Colonic mucosa (tissue), 4 donors: Measurements from ENCODE around the gene COL23A1. TPM values are rescaled to one million over a fixed set of nuclear protein-coding genes. Genes with fewer than 3 reads are reported as not detected.

Experiments used
- DNase-seq: peaks from one replicate; pipeline ENCODE4 v3.0.0-alpha.2; 2020
- H3K27ac ChIP-seq: fragments of 200-600 bp; one replicate; pipeline ENCODE4 v1.8.0; 2021
- H3K27me3 ChIP-seq: fragments of 200-600 bp; one replicate; pipeline ENCODE4 v1.8.0; 2021
- H3K36me3 ChIP-seq: fragments of 200-600 bp; one replicate; pipeline ENCODE4 v1.8.0; 2021
- H3K4me1 ChIP-seq: fragments of 200-600 bp; one replicate; pipeline ENCODE4 v1.8.0; 2021; ENCODE audit warnings: mild to moderate bottlenecking
- H3K4me3 ChIP-seq: fragments of 200-600 bp; one replicate; pipeline ENCODE4 v1.8.0; 2021
- H3K9ac ChIP-seq, 2 donors: one replicate each; pipeline ENCODE4 v1.7.0; 2013; ENCODE audit warnings: control low read depth in 2 of 2, low read depth in 2 of 2, low read length in 2 of 2
- H3K9me3 ChIP-seq: fragments of 200-600 bp; one replicate; pipeline ENCODE4 v1.8.0; 2021
- intact Hi-C: fragments of 100-400 bp; cut with DNase I; formaldehyde crosslinking; loops from one replicate; pipeline ENCODE4 v1.14.1; 2022
- total RNA-seq, 2 donors: library from RNA; stranded (reverse); fragmentation: NEBNext Ultra II Directional in 1 of 2; extraction: Animal tissue kit (Norgen Biotek cat#: 25700) in 1 of 2; gene quantifications; one replicate each; pipeline ENCODE4 v1.2.1, GENCODE V29; 2021
- TF ChIP-seq, protein P1 (sequence below): fragments of 200-600 bp; IDR thresholded peaks from one replicate; pipeline ENCODE4 v1.8.0; 2022; ENCODE audit warnings: antibody characterized with exemption, mild to moderate bottlenecking
- donor health status: healthy.
- donor health status: DM: no; HTN: no; CAD: no.
- donor health status: DM: no; HTN: no; CAD: no.

Gene COL23A1
- total RNA-seq, 2 donors from 2014 or later: 0.37 to 0.49 TPM

DNA sequence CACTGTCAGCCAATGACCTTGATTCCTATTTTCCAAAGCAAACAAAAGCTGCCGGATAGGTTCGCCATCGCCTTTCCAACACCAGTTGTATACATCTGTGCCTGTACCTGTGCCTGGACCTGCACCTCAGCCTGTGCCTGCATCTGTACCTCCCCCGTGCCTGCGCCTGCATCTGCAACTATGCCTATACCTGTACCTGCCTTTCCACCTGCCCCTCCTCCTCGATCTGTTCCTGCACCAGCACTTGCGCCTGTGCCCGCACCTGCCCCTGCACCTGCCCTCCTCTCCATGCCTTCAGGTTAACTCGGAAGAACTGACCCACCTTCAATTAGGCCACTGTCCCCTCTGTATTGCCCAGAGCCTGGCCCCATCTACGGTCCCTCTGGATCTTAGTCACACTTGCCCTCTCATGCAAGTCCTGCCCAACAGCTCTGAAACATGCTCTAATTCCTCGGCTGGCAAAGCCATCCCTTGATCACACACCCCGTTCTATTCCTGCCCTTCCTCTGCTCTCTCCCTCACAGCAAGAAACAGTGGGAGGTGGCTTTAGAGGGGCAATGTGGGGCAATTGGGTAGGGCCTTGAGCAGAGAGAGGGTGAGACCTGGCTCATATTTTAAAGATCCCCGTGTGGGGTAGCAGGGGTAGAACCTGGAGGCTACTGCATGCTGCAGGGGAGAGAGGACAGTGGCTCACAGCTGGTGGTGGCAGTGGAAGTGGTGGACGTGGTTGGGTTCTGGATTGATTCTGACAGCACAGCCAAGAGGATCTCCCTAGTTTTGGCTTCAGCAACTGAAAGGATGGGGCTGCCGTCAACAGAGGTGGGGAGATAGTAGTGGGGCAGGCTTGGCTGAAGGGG, 298.0 kb downstream of the COL23A1 start:
- H3K9ac ChIP-seq: no peak overlapping the region
- H3K27me3 ChIP-seq: no peaks in the 10 kb centered on the region
- TF ChIP-seq, protein P1, sequence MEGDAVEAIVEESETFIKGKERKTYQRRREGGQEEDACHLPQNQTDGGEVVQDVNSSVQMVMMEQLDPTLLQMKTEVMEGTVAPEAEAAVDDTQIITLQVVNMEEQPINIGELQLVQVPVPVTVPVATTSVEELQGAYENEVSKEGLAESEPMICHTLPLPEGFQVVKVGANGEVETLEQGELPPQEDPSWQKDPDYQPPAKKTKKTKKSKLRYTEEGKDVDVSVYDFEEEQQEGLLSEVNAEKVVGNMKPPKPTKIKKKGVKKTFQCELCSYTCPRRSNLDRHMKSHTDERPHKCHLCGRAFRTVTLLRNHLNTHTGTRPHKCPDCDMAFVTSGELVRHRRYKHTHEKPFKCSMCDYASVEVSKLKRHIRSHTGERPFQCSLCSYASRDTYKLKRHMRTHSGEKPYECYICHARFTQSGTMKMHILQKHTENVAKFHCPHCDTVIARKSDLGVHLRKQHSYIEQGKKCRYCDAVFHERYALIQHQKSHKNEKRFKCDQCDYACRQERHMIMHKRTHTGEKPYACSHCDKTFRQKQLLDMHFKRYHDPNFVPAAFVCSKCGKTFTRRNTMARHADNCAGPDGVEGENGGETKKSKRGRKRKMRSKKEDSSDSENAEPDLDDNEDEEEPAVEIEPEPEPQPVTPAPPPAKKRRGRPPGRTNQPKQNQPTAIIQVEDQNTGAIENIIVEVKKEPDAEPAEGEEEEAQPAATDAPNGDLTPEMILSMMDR: no peak
- H3K36me3 ChIP-seq: no peaks in the 10 kb centered on the region
- intact Hi-C loops: no loop called here
- H3K4me1 ChIP-seq: no peaks in the 10 kb centered on the region
- no peak overlapping the region for H3K27ac ChIP-seq
- H3K4me3 ChIP-seq: no peak overlapping the region
- no peak for DNase-seq
- no peaks in the 10 kb centered on the region for H3K9me3 ChIP-seq

DNA sequence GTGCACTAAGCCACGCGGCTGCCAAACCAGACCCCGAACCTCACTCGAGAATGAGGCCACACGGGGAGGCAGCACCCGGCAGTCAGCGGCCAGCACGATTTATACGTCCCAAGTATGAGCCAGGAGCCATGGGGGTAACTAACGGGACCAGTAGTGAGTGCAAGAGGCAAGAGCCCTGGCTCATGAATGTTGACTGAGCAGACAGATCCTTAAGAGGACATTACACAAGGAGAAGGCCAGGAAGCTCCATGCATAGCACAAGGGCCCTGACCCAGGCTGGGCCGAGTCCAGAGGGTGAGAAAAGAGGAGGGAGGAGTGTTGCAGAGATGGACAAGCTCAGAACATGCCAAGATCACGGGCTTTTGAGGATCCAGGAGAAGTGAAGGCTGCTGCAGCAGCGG, 299.0 kb downstream of the COL23A1 start:
- Histone ChIP-seq H3K27ac (no peak overlapping the region), H3K4me3 (no peak overlapping the region), H3K9me3 (no peaks in the 10 kb centered on the region), H3K36me3 (no peaks in the 10 kb centered on the region), H3K27me3 (no peaks in the 10 kb centered on the region), H3K9ac (no peak overlapping the region), H3K4me1 (no peaks in the 10 kb centered on the region)
- no peak for DNase-seq
- TF ChIP-seq, protein P1: no peak
- intact Hi-C loops: no loop called here

DNA sequence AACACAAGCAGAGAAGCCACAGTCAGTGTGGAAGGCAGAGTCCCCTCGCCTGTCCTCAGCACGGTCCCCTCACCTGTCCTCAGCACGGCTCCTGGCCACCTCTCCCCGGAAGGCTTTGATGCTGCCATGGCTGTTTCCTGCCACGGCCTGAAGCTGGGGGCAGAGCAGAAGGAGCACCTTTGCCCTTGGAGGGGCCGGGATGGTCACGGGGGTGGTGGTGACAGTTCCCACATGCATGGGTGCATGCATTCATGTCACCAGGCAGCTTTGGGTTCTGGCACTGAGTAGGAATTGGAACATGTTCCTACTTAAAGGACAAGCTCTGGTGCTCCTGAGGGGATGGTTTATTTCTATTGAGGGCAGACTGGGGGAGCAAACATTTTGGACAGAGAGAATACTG, 299.8 kb downstream of the COL23A1 start:
- no peak overlapping the region for H3K9ac ChIP-seq
- H3K27me3 ChIP-seq: no peaks in the 10 kb centered on the region
- no peak overlapping the region for H3K4me3 ChIP-seq
- H3K27ac ChIP-seq: no peak overlapping the region
- H3K9me3 ChIP-seq: no peaks in the 10 kb centered on the region
- H3K36me3 ChIP-seq: no peaks in the 10 kb centered on the region
- H3K4me1 ChIP-seq: no peaks in the 10 kb centered on the region
- no peak for DNase-seq
- intact Hi-C loops: no loop called here
- TF ChIP-seq, protein P1: no peak

DNA sequence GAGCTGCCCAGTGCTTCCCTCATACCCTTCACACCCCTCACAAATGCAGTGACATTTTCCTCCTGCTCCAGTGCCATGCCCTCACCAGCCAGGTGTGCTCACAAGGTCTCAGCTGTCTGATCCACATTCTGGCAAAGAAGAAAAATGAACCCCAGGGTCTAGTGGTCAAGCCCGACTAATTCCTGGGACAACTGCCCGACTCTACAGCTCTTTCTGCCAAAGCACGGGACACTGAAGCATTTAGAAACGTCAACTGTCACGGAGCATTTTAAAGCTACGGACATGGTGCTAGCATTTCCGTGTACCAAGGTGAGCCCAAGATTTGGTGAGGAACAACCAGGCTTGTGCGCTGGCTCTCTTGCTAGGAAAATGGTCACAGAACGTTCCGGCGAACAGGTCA, 300.8 kb downstream of the COL23A1 start:
- DNase-seq: no peak
- Histone ChIP-seq H3K27me3 (no peaks in the 10 kb centered on the region), H3K36me3 (no peaks in the 10 kb centered on the region), H3K4me1 (no peaks in the 10 kb centered on the region), H3K4me3 (no peak overlapping the region), H3K27ac (no peak overlapping the region), H3K9me3 (no peaks in the 10 kb centered on the region), H3K9ac (no peak overlapping the region)
- TF ChIP-seq, protein P1: no peak
- intact Hi-C loops: no loop called here

DNA sequence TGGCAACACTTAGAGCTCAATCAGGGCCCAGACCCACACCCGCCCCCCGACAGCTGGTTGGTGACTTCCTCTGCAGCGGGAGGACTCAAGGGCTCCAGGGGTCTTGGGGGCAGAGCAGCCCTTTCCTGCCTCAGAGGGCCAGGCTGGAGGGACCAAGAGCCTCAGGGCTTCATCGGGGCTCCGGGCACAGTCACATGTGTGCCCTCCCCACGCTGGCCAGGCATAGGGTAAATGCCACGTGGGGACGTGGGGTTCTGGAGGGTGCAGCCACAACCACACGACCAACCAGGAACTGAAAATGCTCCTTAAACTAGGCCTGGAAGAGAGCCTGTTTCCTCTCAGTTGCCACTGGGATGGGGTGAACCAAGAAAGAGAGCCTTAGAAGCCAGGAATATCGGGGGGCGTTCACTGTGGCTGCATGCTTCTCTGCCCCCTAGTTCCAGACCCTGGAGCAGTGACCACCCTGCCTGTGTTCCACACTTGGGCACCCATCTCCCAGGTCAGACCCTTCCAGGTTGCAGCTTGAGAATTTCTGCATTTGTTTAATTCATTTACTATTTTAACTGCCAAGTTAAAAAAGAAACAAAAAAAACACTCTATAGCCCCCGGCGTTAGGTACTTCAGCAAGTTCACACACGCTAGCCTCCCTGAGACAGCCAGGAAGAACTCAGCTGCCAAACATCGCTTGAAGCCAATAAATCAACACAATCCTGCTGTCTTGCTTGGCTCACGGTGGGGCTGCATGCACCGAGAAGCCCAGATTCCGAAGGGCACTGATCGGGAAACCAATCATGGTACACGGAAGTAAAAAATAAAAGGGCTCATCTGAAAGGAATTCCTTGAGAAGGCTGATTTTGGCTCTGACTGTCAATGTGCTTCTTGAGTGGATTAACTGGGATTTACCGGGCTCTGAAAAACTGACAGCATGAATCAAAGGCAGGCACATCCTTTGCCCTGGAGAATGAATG, 301.5 kb downstream of the COL23A1 start:
- intact Hi-C loops: no loop called here

More for the DNA sequence above, 301.5 kb downstream of the COL23A1 start:
- H3K4me1 ChIP-seq: no peaks in the 10 kb centered on the region
- no peaks in the 10 kb centered on the region for H3K27me3 ChIP-seq
- peak overlapping the region in 1 of 2 donors; percentile 12 for H3K9ac ChIP-seq
- no peak overlapping the region for H3K4me3 ChIP-seq
- TF ChIP-seq, protein P1: no peak
- DNase-seq: no peak
- H3K27ac ChIP-seq: no peak overlapping the region
- no peaks in the 10 kb centered on the region for H3K9me3 ChIP-seq
- H3K36me3 ChIP-seq: no peaks in the 10 kb centered on the region
